Duodenal mucosa (tissue), 2 donors: Measurements from ENCODE around the gene HIP1.

Experiments used
- H3K27ac ChIP-seq: one replicate; pipeline ENCODE4 v1.7.0; 2013; ENCODE audit warnings: low read depth, low read length
- H3K27me3 ChIP-seq, 2 donors: one replicate each; pipeline ENCODE4 v1.7.0; 2013; ENCODE audit warnings: low read length in 2 of 2, control low read depth in 1 of 2; ENCODE audit not compliant: insufficient read depth in 2 of 2, control insufficient read depth in 1 of 2
- H3K36me3 ChIP-seq, 2 donors: one replicate each; pipeline ENCODE4 v1.7.0; 2013; ENCODE audit warnings: low read length in 2 of 2, control low read depth in 1 of 2; ENCODE audit not compliant: insufficient read depth in 2 of 2, control insufficient read depth in 1 of 2
- H3K4me1 ChIP-seq, 2 donors: one replicate each; pipeline ENCODE4 v1.7.0; 2013; ENCODE audit warnings: low read length in 2 of 2, control low read depth in 1 of 2; ENCODE audit not compliant: insufficient read depth in 2 of 2, control insufficient read depth in 1 of 2
- H3K4me3 ChIP-seq, 2 donors: one replicate each; pipeline ENCODE4 v1.7.0; 2013; ENCODE audit warnings: low read length in 2 of 2, low read depth in 1 of 2
- H3K9ac ChIP-seq, 2 donors: one replicate each; pipeline ENCODE4 v1.7.0; 2013; ENCODE audit warnings: low read length in 2 of 2, low read depth in 1 of 2
- H3K9me3 ChIP-seq, 2 donors: one replicate each; pipeline ENCODE4 v1.7.0; 2013; ENCODE audit warnings: low read length in 2 of 2, control low read depth in 1 of 2; ENCODE audit not compliant: control insufficient read depth in 1 of 2

Gene HIP1

GRCh38 chr7:75646571-75647102, 92.1 kb downstream of the HIP1 start:
- H3K27ac ChIP-seq = no peak overlapping the region
- H3K4me1 ChIP-seq = peaks cover 0 to 8% of the 10 kb centered on the region in 2 donors
- H3K4me3 ChIP-seq = no peak overlapping the region
- H3K27me3 ChIP-seq = no peaks in the 10 kb centered on the region
- H3K9ac ChIP-seq = no peak overlapping the region
- peaks cover 0 to 3% of the 10 kb centered on the region in 2 donors for H3K9me3 ChIP-seq
- no peaks in the 10 kb centered on the region for H3K36me3 ChIP-seq

- H3K27ac ChIP-seq = no peak overlapping the region
- H3K36me3 ChIP-seq = no peaks in the 10 kb centered on the region
- no peaks in the 10 kb centered on the region for H3K27me3 ChIP-seq
- no peak overlapping the region for H3K4me3 ChIP-seq
- peaks cover 0 to 3% of the 10 kb centered on the region in 2 donors for H3K9me3 ChIP-seq
- H3K4me1 ChIP-seq = peaks cover 0 to 8% of the 10 kb centered on the region in 2 donors
- H3K9ac ChIP-seq = no peak overlapping the region
Measured at GRCh38 chr7:75645570-75645969, 93.2 kb downstream of the HIP1 start.

DNA sequence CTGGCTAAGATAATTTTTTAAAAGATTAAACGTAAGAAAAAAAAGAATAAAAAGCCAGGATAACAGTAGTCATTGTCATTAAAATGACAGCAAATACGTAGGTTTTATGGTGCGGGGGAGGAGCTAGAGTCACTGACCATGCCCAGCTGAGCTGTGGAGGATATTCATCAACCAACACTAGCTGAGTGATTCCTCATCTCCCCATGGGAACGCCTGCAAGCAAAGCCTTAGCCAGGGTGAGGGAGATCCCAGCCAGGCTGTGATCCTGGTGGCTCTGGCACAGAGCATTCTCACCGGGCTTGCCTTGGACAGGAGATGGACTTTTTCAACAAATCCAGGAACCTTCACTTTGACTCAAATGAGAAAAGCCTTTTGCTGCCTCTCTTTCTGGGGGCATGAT, 94.2 kb downstream of the HIP1 start:
- no peak overlapping the region for H3K4me3 ChIP-seq
- no peak overlapping the region for H3K9ac ChIP-seq
- no peaks in the 10 kb centered on the region for H3K27me3 ChIP-seq
- no peaks in the 10 kb centered on the region for H3K36me3 ChIP-seq
- H3K9me3 ChIP-seq = peaks cover 0 to 3% of the 10 kb centered on the region in 2 donors
- no peak overlapping the region for H3K27ac ChIP-seq
- peaks cover 3 to 9% of the 10 kb centered on the region in 2 donors for H3K4me1 ChIP-seq

- Histone ChIP-seq H3K4me3 (no peak overlapping the region), H3K36me3 (no peaks in the 10 kb centered on the region), H3K4me1 (peaks cover 4 to 16% of the 10 kb centered on the region in 2 donors)
Measured at GRCh38 chr7:75642810-75643486, 95.8 kb downstream of the HIP1 start.

DNA sequence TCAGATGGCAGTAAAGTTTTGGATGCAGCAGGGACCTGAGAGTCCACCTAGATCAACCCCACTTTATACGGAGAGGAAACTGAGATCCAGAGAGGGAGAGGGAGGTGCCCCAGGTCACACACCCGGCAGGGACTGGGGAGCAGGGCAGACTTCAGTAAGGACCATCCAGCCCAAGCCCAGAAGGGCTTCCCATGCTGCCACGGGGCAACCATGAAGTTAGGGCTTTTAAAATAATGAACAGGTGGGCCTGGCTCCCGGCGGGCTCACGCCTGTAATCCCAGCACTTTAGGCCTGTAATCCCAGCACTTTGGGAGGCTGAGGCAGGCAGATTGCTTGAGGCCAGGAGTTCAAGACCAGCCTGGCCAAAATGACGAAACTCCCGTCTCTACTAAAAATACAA, 98.5 kb downstream of the HIP1 start:
- Histone ChIP-seq H3K4me1 (peaks cover 4 to 18% of the 10 kb centered on the region in 2 donors), H3K27ac (no peak overlapping the region), H3K9ac (no peak overlapping the region), H3K4me3 (no peak overlapping the region), H3K36me3 (no peaks in the 10 kb centered on the region), H3K9me3 (peaks cover 0 to 3% of the 10 kb centered on the region in 2 donors), H3K27me3 (no peaks in the 10 kb centered on the region)

More at GRCh38 chr7:75642810-75643486, 95.8 kb downstream of the HIP1 start:
- no peak overlapping the region for H3K27ac ChIP-seq
- no peak overlapping the region for H3K9ac ChIP-seq
- peaks cover 0 to 3% of the 10 kb centered on the region in 2 donors for H3K9me3 ChIP-seq
- no peaks in the 10 kb centered on the region for H3K27me3 ChIP-seq

- Histone ChIP-seq H3K4me3 (peak overlapping the region; percentile 69 to 74), H3K9me3 (peaks cover 0 to 3% of the 10 kb centered on the region in 2 donors), H3K9ac (peak overlapping the region; percentile 43 to 51), H3K27ac (no peak overlapping the region), H3K4me1 (peaks cover 4 to 18% of the 10 kb centered on the region in 2 donors), H3K36me3 (no peaks in the 10 kb centered on the region), H3K27me3 (no peaks in the 10 kb centered on the region)
Measured at GRCh38 chr7:75639886-75640190, 98.9 kb downstream of the HIP1 start.

- H3K9me3 ChIP-seq = peaks cover 0 to 3% of the 10 kb centered on the region in 2 donors
- peaks cover 4 to 18% of the 10 kb centered on the region in 2 donors for H3K4me1 ChIP-seq
- H3K27ac ChIP-seq = no peak overlapping the region
- no peaks in the 10 kb centered on the region for H3K27me3 ChIP-seq
- peak overlapping the region; percentile 43 to 51 for H3K9ac ChIP-seq
- no peaks in the 10 kb centered on the region for H3K36me3 ChIP-seq
- H3K4me3 ChIP-seq = peak overlapping the region; percentile 69 to 74
Measured at GRCh38 chr7:75639071-75639885, 99.5 kb downstream of the HIP1 start.

DNA sequence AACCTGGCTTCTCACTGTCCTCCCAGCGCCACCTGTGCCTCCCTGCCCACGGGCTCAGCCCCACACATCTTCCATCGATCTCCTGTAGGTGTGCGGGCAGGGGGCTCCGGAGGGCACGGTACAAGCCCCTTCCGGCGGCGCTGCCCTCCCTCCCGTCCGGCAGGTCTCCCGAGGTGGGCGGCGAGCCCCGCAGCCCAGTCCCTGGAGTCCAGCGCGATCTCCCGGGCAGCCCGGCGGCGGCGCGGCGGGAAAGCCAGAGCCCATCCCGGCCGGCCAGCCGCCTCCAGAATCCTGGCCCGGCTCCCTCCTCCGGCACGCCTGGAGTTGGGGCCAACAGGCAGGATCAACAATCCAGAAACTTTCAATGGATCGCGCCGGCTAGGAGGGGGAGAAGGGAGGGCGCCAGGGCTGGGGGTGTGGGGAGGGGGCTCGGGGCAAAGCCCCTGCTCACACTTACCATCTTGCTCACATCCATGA, 100.1 kb downstream of the HIP1 start:
- H3K4me3 ChIP-seq = peak overlapping the region; percentile 50 to 68
- peaks cover 4 to 18% of the 10 kb centered on the region in 2 donors for H3K4me1 ChIP-seq
- H3K27me3 ChIP-seq = no peaks in the 10 kb centered on the region
- H3K9ac ChIP-seq = peak overlapping the region; percentile 15 to 63
- peaks cover 0 to 3% of the 10 kb centered on the region in 2 donors for H3K9me3 ChIP-seq
- H3K27ac ChIP-seq = no peak overlapping the region
- H3K36me3 ChIP-seq = no peaks in the 10 kb centered on the region

DNA sequence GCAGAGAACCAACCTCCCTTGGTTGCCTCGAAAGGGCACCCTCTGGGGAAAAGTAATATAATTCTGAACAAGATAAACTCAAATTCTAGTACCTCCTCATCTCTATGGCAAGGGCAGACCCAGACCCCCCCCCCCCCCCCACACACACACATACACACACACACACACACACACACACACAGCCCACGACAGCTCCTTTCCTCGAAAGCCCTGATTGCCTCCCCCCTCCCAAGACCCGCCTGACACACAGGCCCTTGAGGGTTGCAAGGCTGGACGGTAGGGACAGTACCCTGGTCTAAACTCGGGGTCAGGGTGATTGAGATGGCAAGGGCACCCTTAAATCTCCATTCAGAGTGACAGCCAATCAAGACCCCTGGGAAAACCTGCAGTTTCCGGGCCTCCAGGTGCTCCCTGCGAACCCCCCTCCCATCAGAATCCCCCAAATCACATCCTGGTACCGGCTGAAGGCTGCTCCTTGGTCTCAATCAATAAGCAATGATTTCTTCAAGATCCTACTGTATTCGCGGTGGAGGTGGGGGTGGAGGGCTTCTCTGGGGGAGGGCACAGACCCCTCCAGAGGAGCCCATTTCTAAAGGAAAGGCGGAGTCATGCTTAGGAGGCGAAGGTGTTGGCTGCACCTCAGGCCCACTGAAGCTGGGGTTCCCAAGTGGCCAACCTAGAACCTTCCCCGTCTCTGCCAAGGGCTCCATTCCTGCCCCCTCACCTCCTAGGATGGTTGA, 100.7 kb downstream of the HIP1 start:
- Histone ChIP-seq H3K4me3 (peak overlapping the region; percentile 50 to 68), H3K4me1 (peaks cover 4 to 18% of the 10 kb centered on the region in 2 donors), H3K9me3 (no peaks in the 10 kb centered on the region), H3K27ac (no peak overlapping the region), H3K9ac (peak overlapping the region; percentile 15 to 63), H3K36me3 (no peaks in the 10 kb centered on the region), H3K27me3 (no peaks in the 10 kb centered on the region)
